Bronchial epithelial cell (primary cell): ENCODE results near the gene NEK11. TPM values are rescaled to one million over a fixed set of nuclear protein-coding genes. Genes with fewer than 3 reads are reported as not detected.

Experiments used
- DNase-seq: peaks from one replicate; pipeline ENCODE4 v3.0.0-alpha.2; 2010; ENCODE audit warnings: low read depth
- FAIRE-seq: peaks from 2 replicates; lab custom pipeline; 2011; peaks lifted over from hg19 to GRCh38; lab: Jason Lieb, UNC
- H3K27me3 ChIP-seq: 2 replicates; pipeline ENCODE4 v1.5.1; 2011; ENCODE audit warnings: low read length; ENCODE audit not compliant: control insufficient read depth, insufficient read depth
- H3K36me3 ChIP-seq: 2 replicates; pipeline ENCODE4 v1.5.1; 2011; ENCODE audit warnings: low read length; ENCODE audit not compliant: control insufficient read depth, insufficient read depth
- H3K4me3 ChIP-seq: 2 replicates; pipeline ENCODE4 v1.5.1; 2011; ENCODE audit warnings: mild to moderate bottlenecking, low read depth, low read length, control low read depth
- CTCF ChIP-seq: IDR thresholded peaks from 2 replicates; pipeline ENCODE4 v1.5.1; 2011; ENCODE audit warnings: mild to moderate bottlenecking, moderate library complexity, low read length, control low read depth, inconsistent platforms; ENCODE audit not compliant: insufficient read depth, severe bottlenecking
- total RNA-seq: library from RNA; depleted of rRNA; stranded (reverse); fragments of >200 nt; gene quantifications from 2 replicates; pipeline ENCODE4 v1.2.1, GENCODE V29; 2014

NEK11 gene
- total RNA-seq, 1 donor from 2014 or later: 2.1 TPM

GRCh38 chr3:131172502-131173200 lies 146.0 kb downstream of the NEK11 start:
- no peaks in the 10 kb centered on the region for H3K36me3 ChIP-seq
- no peak for DNase-seq
- no peak for TF ChIP-seq CTCF
- no peaks in the 10 kb centered on the region for H3K27me3 ChIP-seq
- FAIRE-seq: no peak
- no peak overlapping the region for H3K4me3 ChIP-seq

- TF ChIP-seq CTCF: no peak
- Histone ChIP-seq H3K36me3 (no peaks in the 10 kb centered on the region), H3K27me3 (no peaks in the 10 kb centered on the region), H3K4me3 (no peak overlapping the region)
- FAIRE-seq: no peak
- peak; percentile 47 for DNase-seq
Measured at GRCh38 chr3:131174752-131175151, 148.1 kb downstream of the NEK11 start.

- H3K36me3 ChIP-seq: no peaks in the 10 kb centered on the region
- DNase-seq (peak; percentile 62), FAIRE-seq (no peak)
- TF ChIP-seq CTCF: no peak
- no peaks in the 10 kb centered on the region for H3K27me3 ChIP-seq
- no peak overlapping the region for H3K4me3 ChIP-seq
Measured at GRCh38 chr3:131178710-131179375, 152.2 kb downstream of the NEK11 start.

- Histone ChIP-seq H3K36me3 (no peaks in the 10 kb centered on the region), H3K27me3 (no peaks in the 10 kb centered on the region), H3K4me3 (no peak overlapping the region)
- no peak for TF ChIP-seq CTCF
- DNase-seq (no peak), FAIRE-seq (no peak)
Measured at GRCh38 chr3:131192701-131193100, 166.0 kb downstream of the NEK11 start.

- FAIRE-seq (no peak), DNase-seq (no peak)
- no peak for TF ChIP-seq CTCF
- H3K36me3 ChIP-seq: no peaks in the 10 kb centered on the region
- no peaks in the 10 kb centered on the region for H3K27me3 ChIP-seq
- no peak overlapping the region for H3K4me3 ChIP-seq
Measured at GRCh38 chr3:131193641-131194238, 167.1 kb downstream of the NEK11 start.
